H1 (cell line): ENCODE results near the gene MRPL19. TPM values are rescaled to one million over a fixed set of nuclear protein-coding genes. Genes with fewer than 3 reads are reported as not detected.

ENCODE experiments used
- polyA plus RNA-seq, 7 experiments: library from polyadenylated mRNA; depleted of rRNA in 3 of 7; stranded (reverse) in 5 of 7; unstranded in 2 of 7; fragments of >200 nt in 5 of 7; fragments of 200-250 nt in 2 of 7; gene quantifications; 1 replicate in 5 of 7; 2 replicates in 1 of 7; 4 replicates in 1 of 7; pipeline versions ENCODE4 v1.2.1 to v1.2.3, GENCODE V29; 2011 to 2013; ENCODE audit warnings: missing spikeins in 2 of 7, mixed read lengths in 2 of 7
- total RNA-seq: library from RNA; stranded (reverse); fragmentation: NEBNext Ultra II Directional; extraction: Animal tissue kit (Norgen Biotek cat#: 25700); gene quantifications from 2 replicates; pipeline ENCODE4 v1.2.1, GENCODE V29; 2021
- TF ChIP-seq, protein P1 (sequence below): fragments of 300-600 bp; sonication (generic); IDR thresholded peaks from 2 replicates; pipeline ENCODE4 v1.7.1; 2012; ENCODE audit warnings: low read length, moderate library complexity, mild to moderate bottlenecking, inconsistent platforms; ENCODE audit not compliant: insufficient replicate concordance

MRPL19 gene
- total and polyA plus RNA-seq, 2 of the 8 experiments (the other 6 are each of a cell fraction or from before 2014, with no cell fraction given): 18.1 to 75.2 TPM

GRCh38 chr2:75680402-75680801 is 33.8 kb downstream of the MRPL19 start (continued):
- TF ChIP-seq, protein P1, sequence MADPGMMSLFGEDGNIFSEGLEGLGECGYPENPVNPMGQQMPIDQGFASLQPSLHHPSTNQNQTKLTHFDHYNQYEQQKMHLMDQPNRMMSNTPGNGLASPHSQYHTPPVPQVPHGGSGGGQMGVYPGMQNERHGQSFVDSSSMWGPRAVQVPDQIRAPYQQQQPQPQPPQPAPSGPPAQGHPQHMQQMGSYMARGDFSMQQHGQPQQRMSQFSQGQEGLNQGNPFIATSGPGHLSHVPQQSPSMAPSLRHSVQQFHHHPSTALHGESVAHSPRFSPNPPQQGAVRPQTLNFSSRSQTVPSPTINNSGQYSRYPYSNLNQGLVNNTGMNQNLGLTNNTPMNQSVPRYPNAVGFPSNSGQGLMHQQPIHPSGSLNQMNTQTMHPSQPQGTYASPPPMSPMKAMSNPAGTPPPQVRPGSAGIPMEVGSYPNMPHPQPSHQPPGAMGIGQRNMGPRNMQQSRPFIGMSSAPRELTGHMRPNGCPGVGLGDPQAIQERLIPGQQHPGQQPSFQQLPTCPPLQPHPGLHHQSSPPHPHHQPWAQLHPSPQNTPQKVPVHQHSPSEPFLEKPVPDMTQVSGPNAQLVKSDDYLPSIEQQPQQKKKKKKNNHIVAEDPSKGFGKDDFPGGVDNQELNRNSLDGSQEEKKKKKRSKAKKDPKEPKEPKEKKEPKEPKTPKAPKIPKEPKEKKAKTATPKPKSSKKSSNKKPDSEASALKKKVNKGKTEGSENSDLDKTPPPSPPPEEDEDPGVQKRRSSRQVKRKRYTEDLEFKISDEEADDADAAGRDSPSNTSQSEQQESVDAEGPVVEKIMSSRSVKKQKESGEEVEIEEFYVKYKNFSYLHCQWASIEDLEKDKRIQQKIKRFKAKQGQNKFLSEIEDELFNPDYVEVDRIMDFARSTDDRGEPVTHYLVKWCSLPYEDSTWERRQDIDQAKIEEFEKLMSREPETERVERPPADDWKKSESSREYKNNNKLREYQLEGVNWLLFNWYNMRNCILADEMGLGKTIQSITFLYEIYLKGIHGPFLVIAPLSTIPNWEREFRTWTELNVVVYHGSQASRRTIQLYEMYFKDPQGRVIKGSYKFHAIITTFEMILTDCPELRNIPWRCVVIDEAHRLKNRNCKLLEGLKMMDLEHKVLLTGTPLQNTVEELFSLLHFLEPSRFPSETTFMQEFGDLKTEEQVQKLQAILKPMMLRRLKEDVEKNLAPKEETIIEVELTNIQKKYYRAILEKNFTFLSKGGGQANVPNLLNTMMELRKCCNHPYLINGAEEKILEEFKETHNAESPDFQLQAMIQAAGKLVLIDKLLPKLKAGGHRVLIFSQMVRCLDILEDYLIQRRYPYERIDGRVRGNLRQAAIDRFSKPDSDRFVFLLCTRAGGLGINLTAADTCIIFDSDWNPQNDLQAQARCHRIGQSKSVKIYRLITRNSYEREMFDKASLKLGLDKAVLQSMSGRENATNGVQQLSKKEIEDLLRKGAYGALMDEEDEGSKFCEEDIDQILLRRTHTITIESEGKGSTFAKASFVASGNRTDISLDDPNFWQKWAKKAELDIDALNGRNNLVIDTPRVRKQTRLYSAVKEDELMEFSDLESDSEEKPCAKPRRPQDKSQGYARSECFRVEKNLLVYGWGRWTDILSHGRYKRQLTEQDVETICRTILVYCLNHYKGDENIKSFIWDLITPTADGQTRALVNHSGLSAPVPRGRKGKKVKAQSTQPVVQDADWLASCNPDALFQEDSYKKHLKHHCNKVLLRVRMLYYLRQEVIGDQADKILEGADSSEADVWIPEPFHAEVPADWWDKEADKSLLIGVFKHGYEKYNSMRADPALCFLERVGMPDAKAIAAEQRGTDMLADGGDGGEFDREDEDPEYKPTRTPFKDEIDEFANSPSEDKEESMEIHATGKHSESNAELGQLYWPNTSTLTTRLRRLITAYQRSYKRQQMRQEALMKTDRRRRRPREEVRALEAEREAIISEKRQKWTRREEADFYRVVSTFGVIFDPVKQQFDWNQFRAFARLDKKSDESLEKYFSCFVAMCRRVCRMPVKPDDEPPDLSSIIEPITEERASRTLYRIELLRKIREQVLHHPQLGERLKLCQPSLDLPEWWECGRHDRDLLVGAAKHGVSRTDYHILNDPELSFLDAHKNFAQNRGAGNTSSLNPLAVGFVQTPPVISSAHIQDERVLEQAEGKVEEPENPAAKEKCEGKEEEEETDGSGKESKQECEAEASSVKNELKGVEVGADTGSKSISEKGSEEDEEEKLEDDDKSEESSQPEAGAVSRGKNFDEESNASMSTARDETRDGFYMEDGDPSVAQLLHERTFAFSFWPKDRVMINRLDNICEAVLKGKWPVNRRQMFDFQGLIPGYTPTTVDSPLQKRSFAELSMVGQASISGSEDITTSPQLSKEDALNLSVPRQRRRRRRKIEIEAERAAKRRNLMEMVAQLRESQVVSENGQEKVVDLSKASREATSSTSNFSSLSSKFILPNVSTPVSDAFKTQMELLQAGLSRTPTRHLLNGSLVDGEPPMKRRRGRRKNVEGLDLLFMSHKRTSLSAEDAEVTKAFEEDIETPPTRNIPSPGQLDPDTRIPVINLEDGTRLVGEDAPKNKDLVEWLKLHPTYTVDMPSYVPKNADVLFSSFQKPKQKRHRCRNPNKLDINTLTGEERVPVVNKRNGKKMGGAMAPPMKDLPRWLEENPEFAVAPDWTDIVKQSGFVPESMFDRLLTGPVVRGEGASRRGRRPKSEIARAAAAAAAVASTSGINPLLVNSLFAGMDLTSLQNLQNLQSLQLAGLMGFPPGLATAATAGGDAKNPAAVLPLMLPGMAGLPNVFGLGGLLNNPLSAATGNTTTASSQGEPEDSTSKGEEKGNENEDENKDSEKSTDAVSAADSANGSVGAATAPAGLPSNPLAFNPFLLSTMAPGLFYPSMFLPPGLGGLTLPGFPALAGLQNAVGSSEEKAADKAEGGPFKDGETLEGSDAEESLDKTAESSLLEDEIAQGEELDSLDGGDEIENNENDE: no peak
